ENCODE measurements around the gene CDKN2B-AS1.

The CDKN2B-AS1 gene

DNA sequence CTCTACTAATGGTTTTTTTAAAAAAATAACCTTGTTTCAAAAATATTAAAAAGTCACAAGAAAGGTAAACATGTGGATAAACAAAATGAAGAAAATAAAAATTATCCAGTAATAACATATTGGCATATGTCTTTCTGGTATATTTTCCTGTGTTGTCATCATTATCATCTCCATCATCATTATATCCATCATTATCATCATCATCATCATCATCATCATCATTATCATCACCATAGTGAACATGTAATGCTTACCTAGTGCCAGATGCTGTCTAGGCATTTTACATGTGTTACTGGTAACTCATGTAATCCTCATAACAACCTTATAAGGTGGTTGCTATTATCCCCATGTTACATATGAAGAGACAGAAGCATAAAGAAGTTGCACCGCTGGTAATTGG is 126.0 kb downstream of the CDKN2B-AS1 start:
- no peak for DNase-seq

DNA sequence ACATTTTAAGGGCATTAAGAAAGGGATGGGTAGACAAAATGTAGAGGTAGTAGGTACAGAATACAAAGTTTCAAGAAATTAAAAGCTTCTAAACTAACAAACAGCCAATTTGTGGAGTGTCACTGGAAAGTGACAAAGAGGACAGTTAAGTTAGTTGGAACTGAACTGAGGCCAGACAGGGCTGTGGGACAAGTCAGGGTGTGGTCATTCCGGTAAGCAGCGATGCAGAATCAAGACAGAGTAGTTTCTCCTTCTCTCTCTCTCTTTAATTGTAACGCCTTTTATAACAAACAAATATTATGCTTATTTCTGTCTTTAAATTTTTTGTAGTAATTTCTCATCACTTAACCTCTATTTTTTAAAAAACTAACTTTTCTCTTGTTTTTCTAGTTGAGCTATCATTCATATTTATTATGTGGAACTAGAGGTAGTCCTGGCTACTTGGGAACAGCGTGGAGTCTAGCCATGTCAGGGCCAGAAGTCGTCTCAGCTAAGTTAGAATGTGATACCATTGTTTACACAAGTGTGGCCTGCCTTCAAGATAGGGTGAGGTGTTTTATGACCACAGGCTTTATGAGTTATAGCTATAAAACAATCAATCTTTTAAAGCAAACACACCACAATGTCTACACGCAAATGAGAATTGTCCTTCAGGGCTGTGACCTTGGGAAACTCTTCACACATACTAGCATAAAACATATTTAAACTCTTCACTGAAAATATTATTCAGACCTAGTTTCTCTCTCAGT is 129.8 kb downstream of the CDKN2B-AS1 start:
- DNase-seq = no peak

DNA sequence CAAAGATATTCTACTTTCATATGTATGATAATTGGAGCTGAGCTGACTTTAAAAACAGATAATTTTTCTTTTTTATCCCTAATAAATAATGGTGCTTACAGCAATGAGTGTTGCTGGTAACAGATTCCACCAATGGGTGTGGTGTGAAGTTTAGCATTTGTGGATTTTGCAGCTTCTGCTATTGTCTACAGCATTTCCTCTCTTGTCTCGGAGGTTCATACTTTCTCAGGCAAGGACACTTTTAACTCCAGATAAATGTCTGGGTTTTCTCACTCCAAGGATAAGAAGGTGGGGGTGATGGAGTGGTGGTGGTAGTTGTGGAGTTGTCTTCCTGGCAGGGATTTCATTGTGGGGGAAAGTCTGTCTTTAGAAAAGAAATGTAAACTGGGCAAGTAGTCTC is 134.5 kb downstream of the CDKN2B-AS1 start:
- no peak for DNase-seq

DNA sequence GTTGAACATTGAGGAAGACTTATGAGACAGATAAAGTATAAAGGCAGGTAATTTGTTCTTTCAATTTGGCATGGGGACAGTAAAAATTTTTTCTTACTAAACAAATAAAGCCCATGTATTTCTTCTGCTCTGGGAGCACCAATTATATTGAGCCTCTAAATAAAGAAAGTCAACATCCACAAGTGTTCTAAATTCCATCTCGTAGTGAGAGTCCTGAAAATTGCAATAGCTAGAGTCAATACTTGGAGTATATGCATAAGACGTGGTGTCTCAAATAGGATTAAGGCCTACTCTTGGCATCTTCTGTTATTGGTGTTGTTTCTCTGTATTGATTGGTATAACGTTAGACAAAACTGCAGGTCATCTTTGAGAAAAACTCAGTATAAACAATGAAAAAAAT is 135.0 kb downstream of the CDKN2B-AS1 start:
- no peak for DNase-seq

DNA sequence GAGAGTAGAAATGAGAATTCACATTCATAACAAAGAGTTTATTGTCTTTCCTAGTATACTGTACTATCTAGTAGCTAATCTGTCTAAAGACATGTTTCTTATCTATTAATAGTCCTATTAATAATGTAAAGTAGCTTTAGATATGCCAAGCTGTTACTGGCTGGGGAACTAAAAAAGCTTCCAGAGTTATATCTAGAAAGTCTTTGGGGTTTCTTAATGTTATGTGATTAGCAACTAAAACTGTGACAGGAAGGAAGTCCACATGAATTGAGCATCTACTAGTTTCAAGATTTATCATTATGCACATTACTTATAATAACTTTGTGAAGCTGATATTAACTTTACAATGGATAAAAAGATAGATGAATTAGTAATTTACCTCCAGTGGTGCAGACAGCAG is 137.2 kb downstream of the CDKN2B-AS1 start:
- DNase-seq = peak; percentile 16

DNA sequence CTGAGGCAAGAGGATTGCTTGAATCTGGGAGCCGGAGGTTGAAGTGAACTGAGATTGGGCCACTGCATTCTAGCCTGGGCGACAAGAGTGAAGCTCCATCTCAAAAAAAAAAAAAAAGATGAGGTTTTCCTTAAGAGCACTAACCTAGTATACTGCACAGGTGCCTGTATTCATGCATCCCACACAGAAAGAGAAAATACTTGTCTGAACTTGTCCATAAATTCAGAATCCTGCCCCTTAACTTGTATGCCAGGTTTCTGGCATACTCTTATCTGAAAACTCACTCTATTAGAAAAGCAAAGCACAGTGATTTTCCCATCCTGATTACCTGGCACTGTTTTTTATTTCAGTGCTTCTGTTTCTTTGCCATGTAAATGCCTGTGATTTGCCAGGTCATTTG is 139.8 kb downstream of the CDKN2B-AS1 start:
- no peak for DNase-seq

DNA sequence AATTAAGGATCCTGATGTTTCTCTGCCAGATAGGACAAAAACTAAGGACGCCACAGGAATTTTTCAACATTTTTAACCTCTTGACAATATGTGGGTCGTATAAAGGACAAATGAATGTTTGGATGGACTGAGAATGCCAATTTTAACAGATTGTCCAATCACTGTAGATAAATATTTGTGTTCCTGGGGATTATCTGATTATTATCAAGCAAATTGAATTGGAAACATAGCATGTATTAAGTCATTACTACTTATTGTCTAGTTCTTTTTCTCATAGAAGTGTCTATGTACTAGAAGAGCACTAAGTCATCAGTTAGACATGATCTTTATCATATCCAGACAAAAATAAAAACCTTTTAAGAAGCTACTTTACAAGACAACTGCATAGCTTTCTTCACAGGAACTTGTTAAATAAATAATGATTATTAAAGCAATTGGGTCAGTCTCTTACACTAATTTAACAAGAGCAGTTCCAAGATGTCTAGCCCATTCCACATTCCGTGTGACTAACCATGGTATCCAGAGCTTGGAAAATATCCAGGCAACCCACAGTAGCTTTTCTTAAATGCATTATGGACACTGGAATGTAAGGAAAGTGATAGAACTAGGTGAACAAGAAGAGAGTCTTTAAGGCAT is 142.0 kb downstream of the CDKN2B-AS1 start:
- DNase-seq = no peak

DNA sequence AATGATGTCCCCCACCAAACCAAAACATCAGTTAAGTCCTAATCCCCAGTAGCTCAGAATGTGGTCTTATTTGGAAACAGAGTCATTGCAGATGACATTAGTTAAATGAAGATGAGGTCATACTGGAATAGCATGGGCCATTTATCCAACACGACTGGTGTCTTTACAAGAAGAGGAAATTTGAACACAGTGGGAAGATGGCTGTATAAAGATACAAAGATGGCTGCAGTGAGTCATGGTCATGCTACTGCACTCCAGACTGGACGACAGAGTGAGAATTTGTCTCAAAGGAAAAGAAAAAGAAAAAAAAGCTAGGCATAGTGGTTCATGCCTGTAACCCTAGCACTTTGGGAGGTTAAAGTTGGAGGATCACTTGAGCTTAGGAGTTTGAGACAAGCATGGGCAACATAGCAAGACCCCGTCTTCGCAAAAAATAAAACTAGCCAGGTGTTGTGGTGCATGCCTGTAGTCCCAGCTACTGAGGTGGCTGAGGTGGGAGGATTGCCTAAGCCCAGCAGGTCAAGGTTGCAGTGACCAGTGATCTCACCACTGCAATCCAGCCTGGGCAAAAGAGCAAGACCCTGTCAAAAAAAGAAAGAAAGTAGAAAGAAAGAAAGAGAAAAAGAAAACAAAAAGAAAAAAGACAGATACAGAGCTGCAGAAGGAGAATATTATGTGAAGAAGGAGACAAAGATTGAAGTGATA is 144.5 kb downstream of the CDKN2B-AS1 start:
- no peak for DNase-seq

DNA sequence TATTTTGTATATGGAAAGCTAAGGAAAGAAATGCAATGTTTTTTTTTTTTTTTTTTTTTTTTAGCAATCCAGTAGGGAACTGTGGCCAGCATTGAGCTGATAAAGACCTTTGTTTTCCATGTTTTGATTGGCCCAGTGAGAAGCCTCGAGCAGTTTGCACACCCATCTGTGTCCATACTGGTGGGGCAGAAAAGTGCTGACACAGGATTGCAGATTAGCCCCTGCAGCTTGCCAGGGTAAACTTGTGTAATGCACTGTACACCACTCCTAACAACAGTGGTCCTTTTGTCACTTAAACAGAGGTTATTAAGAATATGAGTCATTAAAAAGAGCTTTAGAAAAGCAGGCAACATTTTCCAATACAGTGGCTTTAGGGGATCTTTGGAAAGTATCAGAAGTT is 147.3 kb downstream of the CDKN2B-AS1 start:
- DNase-seq = no peak

DNA sequence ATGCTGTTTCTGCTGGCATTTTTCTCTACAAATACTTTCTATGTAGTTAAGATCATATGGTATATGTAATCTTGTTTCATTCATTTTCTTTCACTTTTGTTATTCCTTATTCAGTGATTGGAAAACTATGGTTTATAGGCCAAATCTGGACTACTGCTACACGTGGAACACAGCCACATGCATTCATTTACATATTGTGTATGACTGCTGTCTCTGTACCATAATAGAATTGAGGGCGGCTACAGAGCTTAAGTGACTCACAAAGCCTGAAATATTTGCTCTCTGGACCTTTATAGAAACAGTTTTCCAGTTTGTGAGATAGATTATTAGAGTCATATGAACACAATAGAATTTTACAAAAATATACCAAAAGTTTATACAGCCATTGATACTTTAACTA is 148.1 kb downstream of the CDKN2B-AS1 start:
- no peak for DNase-seq

DNA sequence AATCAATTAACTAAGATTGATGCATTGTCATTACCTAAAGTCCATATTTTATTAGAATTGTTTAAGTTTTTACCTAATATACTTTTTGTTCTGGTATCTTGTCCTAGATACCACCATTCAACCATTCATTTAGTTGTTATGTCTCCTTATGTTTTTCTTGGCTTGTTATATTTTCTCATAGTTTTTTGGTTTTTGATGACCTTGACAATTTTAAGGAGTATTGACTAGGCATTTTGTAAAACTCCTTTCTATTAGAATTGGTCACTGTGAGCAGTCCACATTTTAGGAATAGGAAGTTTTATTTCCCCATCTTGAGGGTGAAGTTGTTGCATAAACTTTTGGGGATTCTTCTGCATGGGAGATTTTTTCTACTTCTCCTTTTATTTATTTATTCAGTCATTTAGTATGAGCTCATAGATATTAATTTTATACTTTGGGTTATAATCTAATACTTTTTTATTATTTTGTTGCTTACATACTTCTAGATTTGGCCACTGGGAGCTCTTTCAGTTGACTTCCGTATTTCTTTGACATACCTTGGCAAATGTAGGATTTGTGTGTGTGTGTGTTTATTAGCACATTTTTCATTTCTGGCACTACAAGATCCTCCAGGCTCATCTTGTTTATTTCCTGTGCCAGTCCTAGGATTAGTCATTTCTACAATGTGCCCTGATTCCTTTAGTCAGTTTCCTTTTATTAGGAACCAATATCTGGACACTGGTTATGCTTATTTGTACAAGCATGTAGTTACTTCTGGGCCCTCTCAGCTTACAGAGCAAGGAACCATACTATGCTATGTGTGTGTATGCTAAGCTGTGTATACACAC is 149.4 kb downstream of the CDKN2B-AS1 start:
- DNase-seq = no peak

DNA sequence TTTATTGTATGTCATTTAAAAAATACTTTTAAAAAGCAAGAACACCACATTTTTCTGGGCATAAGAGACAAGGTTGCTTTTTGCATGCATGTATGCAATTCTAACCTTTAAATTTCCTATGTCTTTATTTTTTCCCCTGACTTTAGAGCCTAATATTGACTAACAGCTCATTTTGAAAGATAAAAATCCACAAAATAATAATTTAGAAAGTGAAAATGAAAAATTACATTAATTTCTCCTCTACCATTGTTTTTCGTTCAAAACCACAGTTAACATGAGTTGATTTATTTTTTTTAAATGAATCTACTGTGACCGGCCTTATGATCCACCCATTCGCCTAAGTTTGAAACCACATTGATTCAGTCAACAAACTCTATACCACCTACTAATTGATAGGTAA is 152.0 kb downstream of the CDKN2B-AS1 start:
- DNase-seq = peak; percentile 9

DNA sequence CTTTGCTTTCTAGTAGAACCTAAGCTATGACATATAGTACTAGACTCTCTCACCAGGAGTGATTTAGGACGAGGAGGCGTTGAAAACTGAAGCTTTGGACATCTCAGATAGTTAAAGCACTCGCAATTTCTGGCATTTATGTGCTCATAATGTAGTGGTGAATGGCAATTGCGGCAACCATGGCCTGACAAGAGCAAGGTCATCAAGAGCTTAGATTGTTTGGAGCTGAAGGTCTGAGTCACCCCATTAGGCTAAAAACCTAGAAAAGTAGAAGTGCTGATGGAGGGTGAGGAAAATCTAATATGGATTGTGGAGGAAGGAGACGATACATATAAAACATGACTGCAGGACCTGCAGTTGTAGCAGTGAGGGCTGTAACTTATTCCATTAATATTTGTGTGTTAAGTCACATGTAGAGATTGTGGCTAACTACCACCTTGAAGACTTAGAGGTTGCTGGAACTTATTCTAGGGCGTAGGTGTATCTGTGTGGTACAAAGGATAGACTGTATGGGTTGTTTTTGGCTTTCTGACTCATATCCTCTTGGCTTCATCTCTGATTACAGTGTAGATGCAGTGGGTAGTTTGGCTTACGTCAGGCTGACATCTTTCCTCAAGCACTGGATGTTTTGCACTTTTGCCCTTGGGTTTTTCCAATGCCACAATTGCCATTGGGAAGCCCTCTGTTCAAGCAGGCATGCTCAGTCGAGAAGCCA is 153.4 kb downstream of the CDKN2B-AS1 start:
- DNase-seq = peak; percentile 48

DNA sequence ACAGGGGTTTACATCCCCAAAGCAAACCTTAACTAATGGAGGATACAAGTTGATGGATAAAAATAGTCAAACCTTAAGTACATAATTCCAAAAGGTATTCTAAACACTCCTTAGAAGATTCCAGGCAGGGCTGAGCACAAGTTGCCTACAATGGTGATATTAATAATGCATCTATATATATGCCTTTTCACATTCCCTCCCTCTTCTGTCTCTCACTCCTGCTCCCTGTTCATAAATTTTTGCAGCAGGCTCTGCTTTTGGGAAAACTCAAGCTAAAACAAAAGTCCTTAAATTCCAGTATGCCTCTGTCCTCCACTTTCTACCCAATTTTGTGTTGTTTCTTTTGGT is 153.9 kb downstream of the CDKN2B-AS1 start:
- no peak for DNase-seq

DNA sequence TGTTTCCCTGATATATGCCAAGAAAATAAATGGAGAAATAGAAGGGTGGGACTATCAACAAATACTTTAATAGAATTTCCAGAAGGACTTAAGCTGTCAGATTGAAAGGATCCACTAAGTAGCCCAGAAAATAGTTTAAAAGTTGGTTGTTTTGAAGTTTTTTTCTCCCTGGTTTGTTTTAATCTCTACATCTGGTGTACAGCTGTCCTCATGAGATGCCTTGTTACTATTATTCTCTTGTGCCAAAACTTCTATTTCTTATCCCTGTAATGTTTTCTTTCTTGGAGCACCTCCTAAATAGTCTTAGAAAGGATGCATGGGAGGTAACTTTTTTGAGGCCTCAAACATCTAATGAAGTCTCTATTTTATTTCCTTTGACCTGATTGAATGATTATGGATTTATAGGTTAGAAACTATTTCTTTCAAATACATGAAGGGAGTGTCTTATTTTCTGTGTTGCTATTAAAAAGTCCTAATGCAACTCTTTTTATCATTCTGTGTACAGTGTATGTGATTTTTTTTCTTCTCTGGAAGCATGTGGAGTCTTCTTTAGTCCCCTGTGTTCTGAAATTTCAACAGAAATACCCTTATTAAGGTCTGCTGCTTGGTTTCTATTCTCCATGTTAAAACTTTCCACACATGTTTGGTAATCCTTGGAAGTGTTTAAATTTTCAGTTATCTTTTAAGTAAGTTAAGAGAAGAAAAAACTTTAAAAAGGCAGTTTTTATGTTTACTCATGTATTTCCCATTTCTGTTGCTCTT is 154.5 kb downstream of the CDKN2B-AS1 start:
- no peak for DNase-seq

DNA sequence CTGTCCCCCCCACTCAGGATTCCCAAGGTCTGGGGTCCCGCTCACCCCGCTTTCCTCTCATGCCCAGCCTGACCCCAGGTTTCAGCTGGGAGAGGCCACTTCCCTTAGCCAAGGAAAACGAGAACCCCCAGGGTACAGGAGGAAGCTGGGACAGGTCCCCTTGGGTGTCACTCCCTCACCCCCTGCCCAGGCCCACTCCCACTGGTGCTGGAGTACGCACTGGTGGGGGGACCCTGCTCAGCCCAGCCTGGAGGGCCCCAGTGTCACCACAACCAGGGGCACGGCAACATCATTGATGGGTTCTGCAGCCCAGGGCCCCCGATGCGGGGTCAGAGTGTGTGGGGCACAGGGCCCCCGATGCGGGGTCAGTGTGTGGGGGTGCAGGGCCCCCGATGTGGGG is 159.5 kb downstream of the CDKN2B-AS1 start:
- DNase-seq = no peak

DNA sequence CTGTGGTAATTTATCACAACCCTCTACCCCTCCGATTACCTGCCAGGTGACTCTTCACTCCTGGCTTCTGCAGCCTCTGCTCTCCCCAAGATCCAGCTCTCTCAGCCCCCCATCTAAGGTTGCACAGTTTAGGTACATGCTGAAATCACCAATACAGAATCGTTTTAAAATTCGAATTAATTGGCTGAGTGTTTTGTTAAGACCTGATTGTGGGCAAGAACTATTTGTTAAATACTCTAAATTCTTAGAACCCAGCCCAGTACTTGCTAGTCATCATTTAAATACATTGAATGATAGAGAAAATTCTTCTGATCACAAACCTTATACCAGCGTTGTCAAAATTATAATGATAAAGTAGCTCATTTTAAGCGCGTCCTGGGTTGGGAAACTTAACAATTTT is 162.0 kb downstream of the CDKN2B-AS1 start:
- no peak for DNase-seq

DNA sequence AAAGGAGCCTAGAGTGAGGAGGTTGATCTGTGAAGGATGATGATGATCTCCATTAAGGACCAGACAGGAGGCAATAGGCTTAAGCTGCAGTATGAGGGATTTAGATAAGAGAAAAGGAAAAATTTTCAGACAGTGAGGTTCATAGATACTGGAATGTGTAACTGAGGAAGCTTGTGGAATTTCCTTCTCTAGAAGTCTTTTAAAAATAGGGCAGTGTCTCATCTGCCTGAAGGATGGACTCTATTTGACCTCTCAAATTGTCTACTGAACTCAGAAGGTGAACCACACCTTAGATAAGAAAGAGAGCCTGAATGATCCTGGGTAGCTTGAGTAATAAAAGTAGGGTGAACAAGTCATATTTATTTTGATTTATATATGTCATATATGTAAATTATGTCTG is 162.7 kb downstream of the CDKN2B-AS1 start:
- DNase-seq = no peak

DNA sequence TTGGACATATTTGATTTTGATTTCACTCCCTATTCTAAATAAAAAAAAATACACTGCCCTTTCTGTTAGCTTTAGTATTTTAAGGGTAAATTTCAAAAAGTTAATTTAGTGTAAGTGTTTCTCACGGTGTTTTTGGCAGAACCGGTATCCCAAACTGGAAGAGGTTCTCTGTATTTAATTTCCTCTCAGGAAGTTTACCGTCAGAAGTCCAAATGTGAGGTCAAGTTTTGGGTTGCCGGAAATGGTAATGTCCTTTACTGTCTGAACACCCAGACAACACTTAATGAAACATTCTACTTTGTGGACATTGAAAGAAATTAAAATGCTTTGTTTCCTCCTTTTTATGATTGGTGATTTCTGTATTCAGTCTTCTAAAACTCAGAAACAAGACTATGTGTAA is 163.2 kb downstream of the CDKN2B-AS1 start:
- DNase-seq = no peak

DNA sequence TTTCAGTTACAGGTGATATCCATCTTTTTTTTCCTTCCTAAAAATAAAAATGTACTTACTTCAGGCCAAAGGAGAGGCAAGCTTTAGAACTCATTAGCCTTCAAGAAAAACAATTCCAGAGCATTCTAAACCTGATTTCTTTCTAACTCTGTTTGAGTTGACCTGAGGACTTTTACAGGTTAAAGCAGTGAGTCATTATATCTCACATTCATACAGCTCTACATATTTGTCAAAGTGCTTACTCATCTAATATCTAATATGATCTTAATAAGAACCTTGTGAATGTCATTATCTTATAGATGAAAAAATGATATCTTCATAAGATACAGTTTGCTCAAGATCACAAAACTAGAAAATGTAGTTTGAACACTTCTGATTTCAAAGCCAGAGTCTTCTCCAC is 163.7 kb downstream of the CDKN2B-AS1 start:
- no peak for DNase-seq

DNA sequence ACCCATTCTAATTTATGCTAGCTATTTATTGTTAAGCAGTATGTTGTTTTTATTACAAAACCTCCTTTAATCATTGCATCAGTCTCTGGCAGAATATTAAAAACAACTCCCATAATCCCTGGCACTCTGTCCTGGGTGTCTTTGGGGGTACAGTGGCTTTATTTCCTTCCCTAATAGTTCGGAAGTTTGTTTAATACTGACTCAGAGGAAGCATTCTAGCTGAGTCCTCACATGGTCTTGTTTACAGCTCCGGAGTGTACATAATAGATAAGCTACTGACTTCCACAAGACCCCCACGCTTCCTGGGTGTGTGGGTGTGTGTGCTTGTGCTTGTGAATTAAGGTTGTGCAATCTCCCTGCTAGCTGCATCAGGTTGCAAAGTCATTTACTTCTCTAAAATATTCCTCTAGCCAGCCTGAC is 164.3 kb downstream of the CDKN2B-AS1 start:
- DNase-seq = no peak

DNA sequence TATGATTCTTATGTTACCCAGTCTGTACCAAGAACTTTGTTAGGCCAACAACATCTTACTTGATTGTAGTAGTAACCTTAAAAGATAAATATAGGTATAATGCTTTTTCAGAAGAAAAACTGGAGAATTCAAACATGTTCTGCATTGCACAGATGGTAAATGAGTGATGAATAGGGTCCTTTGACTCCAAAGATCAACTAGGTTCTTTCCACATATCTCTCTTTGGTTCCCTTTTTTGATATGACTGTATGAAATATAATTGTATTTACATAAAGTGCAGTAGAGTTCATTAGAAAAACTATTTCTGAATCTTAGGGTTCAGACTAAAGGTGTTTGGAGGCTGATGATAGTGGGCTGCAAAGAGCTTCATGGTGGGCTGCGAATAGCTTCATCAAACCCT is 165.0 kb downstream of the CDKN2B-AS1 start:
- DNase-seq = no peak
